ENCODE measurements around the gene MSI2. TPM values are rescaled to one million over a fixed set of nuclear protein-coding genes. Genes with fewer than 3 reads are reported as not detected.

The MSI2 gene
- total RNA-seq, 3 donors from 2014 or later, result 13.4 to 89.1 (median 71.1) TPM

GRCh38 chr17:57707892-57708291 is 451.6 kb downstream of the MSI2 start:
- Histone ChIP-seq H3K4me3 (no peak overlapping the region), H3K27ac (no peak overlapping the region), H3K27me3 (no peaks in the 10 kb centered on the region), H3K36me3 (no peaks in the 10 kb centered on the region), H3K4me1 (no peaks in the 10 kb centered on the region), H3K9me3 (no peaks in the 10 kb centered on the region)
- no peak for TF ChIP-seq POLR2AphosphoS5 (IDR thresholded peaks at IDR 0.05)
- TF ChIP-seq POLR2A (IDR thresholded peaks at IDR 0.05), result no peak
- TF ChIP-seq CTCF (IDR thresholded peaks at IDR 0.05), result no peak
- no peak for DNase-seq (ENCODE audit: low spot score in 2 of 2)
- intact Hi-C loops (cut with DNase I; ENCODE audit: low total_unique reads), result no loop called here

- Histone ChIP-seq H3K36me3 (no peaks in the 10 kb centered on the region), H3K4me3 (no peak overlapping the region), H3K4me1 (no peaks in the 10 kb centered on the region), H3K27me3 (no peaks in the 10 kb centered on the region), H3K27ac (no peak overlapping the region), H3K9me3 (no peaks in the 10 kb centered on the region)
- no peak for DNase-seq (ENCODE audit: low spot score in 2 of 2)
- TF ChIP-seq POLR2AphosphoS5 (IDR thresholded peaks at IDR 0.05) (no peak), POLR2A (IDR thresholded peaks at IDR 0.05) (no peak), CTCF (IDR thresholded peaks at IDR 0.05) (no peak)
- intact Hi-C loops (cut with DNase I; ENCODE audit: low total_unique reads), result no loop called here
These were observed 452.1 kb downstream of the MSI2 start for GRCh38 chr17:57708410-57708809.

GRCh38 chr17:57713140-57713539 is 456.8 kb downstream of the MSI2 start:
- H3K27me3 ChIP-seq, result peaks cover 0 to 5% of the 10 kb centered on the region in 2 donors
- H3K36me3 ChIP-seq, result no peaks in the 10 kb centered on the region
- no peak overlapping the region for H3K4me3 ChIP-seq
- intact Hi-C loops (cut with DNase I; ENCODE audit: low total_unique reads), result no loop called here
- DNase-seq (ENCODE audit: low spot score in 2 of 2), result no peak
- no peaks in the 10 kb centered on the region for H3K4me1 ChIP-seq
- H3K9me3 ChIP-seq, result no peaks in the 10 kb centered on the region
- H3K27ac ChIP-seq, result no peak overlapping the region
- TF ChIP-seq POLR2A (IDR thresholded peaks at IDR 0.05) (no peak), CTCF (IDR thresholded peaks at IDR 0.05) (no peak), POLR2AphosphoS5 (IDR thresholded peaks at IDR 0.05) (no peak)

- DNase-seq (ENCODE audit: low spot score in 2 of 2), result no peak
- H3K27me3 ChIP-seq, result peaks cover 0 to 5% of the 10 kb centered on the region in 2 donors
- no peaks in the 10 kb centered on the region for H3K4me1 ChIP-seq
- no peak for TF ChIP-seq CTCF (IDR thresholded peaks at IDR 0.05)
- no peak for TF ChIP-seq POLR2A (IDR thresholded peaks at IDR 0.05)
- TF ChIP-seq POLR2AphosphoS5 (IDR thresholded peaks at IDR 0.05), result no peak
- H3K4me3 ChIP-seq, result no peak overlapping the region
- H3K27ac ChIP-seq, result no peak overlapping the region
- no peaks in the 10 kb centered on the region for H3K36me3 ChIP-seq
- no peaks in the 10 kb centered on the region for H3K9me3 ChIP-seq
- intact Hi-C loops (cut with DNase I; ENCODE audit: low total_unique reads), result no loop called here
These were observed 458.4 kb downstream of the MSI2 start for GRCh38 chr17:57714665-57715180.

GRCh38 chr17:57715981-57716380 is 459.7 kb downstream of the MSI2 start:
- H3K27me3 ChIP-seq, result peaks cover 0 to 5% of the 10 kb centered on the region in 2 donors
- intact Hi-C loops (cut with DNase I; ENCODE audit: low total_unique reads), result no loop called here
- TF ChIP-seq POLR2A (IDR thresholded peaks at IDR 0.05) (no peak), POLR2AphosphoS5 (IDR thresholded peaks at IDR 0.05) (no peak), CTCF (IDR thresholded peaks at IDR 0.05) (no peak)
- no peaks in the 10 kb centered on the region for H3K36me3 ChIP-seq
- H3K4me3 ChIP-seq, result no peak overlapping the region
- H3K27ac ChIP-seq, result no peak overlapping the region
- H3K4me1 ChIP-seq, result no peaks in the 10 kb centered on the region
- DNase-seq (ENCODE audit: low spot score in 2 of 2), result no peak
- H3K9me3 ChIP-seq, result no peaks in the 10 kb centered on the region
